HepG2 (cell line): Measurements from ENCODE around the gene MRPL20. TPM values are rescaled to one million over a fixed set of nuclear protein-coding genes. Genes with fewer than 3 reads are reported as not detected.

Experiments used
- AGO2 ChIP-seq: fragments of 200-400 bp; formaldehyde crosslinking; optimal IDR thresholded peaks from 2 replicates; pipeline ENCODE3; 2017; ENCODE audit warnings: mild to moderate bottlenecking, low read depth, low read length, moderate library complexity
- ATF7 ChIP-seq, 2 experiments: fragments of 450-650 bp in 1 of 2; sonication (generic) in 1 of 2; formaldehyde crosslinking in 1 of 2; IDR thresholded peaks; 2 replicates each; pipeline versions ENCODE4 v1.4.0 to v1.6.1; 2016 to 2020; ENCODE audit warnings: antibody characterized with exemption in 1 of 2, mild to moderate bottlenecking in 1 of 2, missing genetic modification reagents in 1 of 2
- BCL3 ChIP-seq: sonication (generic); formaldehyde crosslinking; IDR thresholded peaks from 2 replicates; pipeline ENCODE4 v1.5.1; 2020; ENCODE audit warnings: mild to moderate bottlenecking, missing genetic modification reagents, moderate library complexity
- CHCHD3 ChIP-seq: sonication (generic); formaldehyde crosslinking; IDR thresholded peaks from 2 replicates; pipeline ENCODE4 v1.8.0; 2022; ENCODE audit warnings: mild to moderate bottlenecking, missing genetic modification reagents, moderate library complexity
- EEA1 ChIP-seq: sonication (generic); formaldehyde crosslinking; IDR thresholded peaks from 2 replicates; pipeline ENCODE4 v1.5.1; 2020; ENCODE audit warnings: mild to moderate bottlenecking, missing genetic modification reagents, borderline replicate concordance
- HES4 ChIP-seq: sonication (generic); formaldehyde crosslinking; IDR thresholded peaks from 2 replicates; pipeline ENCODE4 v1.9.0; 2021; ENCODE audit warnings: mild to moderate bottlenecking, missing genetic modification reagents, borderline replicate concordance
- MAZ ChIP-seq, 2 experiments: sonication (generic) in 1 of 2; formaldehyde crosslinking in 1 of 2; IDR thresholded peaks; 2 replicates each; pipeline versions ENCODE4 v1.5.0 to v1.6.1; 2012 to 2020; ENCODE audit warnings: low read depth in 2 of 2, mild to moderate bottlenecking in 2 of 2, borderline replicate concordance in 1 of 2, improper control_type of control experiment in 1 of 2, low read length in 1 of 2, missing genetic modification reagents in 1 of 2, moderate library complexity in 1 of 2
- MEIS1 ChIP-seq: sonication (generic); formaldehyde crosslinking; IDR thresholded peaks from 2 replicates; pipeline ENCODE4 v1.9.0; 2021; ENCODE audit warnings: mild to moderate bottlenecking, missing genetic modification reagents, moderate library complexity, borderline replicate concordance
- MIER2 ChIP-seq: IDR thresholded peaks from 2 replicates; pipeline ENCODE4 v1.6.1; 2016; ENCODE audit warnings: missing biosample characterization, missing genetic modification reagents
- NONO ChIP-seq, 2 experiments: fragments of 450-650 bp in 1 of 2; sonication (generic) in 1 of 2; formaldehyde crosslinking in 1 of 2; IDR thresholded peaks in 1 of 2; conservative IDR thresholded peaks in 1 of 2; 2 replicates each; pipeline versions ENCODE4 v1.6.1 to v1.8.0; 2017 to 2022; ENCODE audit warnings: mild to moderate bottlenecking in 1 of 2, missing genetic modification reagents in 1 of 2, moderate library complexity in 1 of 2
- RBFOX2 ChIP-seq: fragments of 200-400 bp; formaldehyde crosslinking; IDR thresholded peaks from 2 replicates; pipeline ENCODE4 v1.6.1; 2017; ENCODE audit warnings: low read depth, mild to moderate bottlenecking, low read length
- UBTF ChIP-seq: sonication (generic); formaldehyde crosslinking; IDR thresholded peaks from 2 replicates; pipeline ENCODE4 v1.4.0; 2020; ENCODE audit warnings: mild to moderate bottlenecking, missing genetic modification reagents
- YY1 ChIP-seq: IDR thresholded peaks from 2 replicates; pipeline ENCODE4 v1.6.1; 2011; ENCODE audit warnings: low read length, low read depth, moderate library complexity, mild to moderate bottlenecking; ENCODE audit not compliant: insufficient read depth, insufficient replicate concordance
- ZBTB20 ChIP-seq: sonication (generic); formaldehyde crosslinking; IDR thresholded peaks from 2 replicates; pipeline ENCODE4 v1.8.1; 2023; ENCODE audit warnings: missing genetic modification reagents, low read depth, mild to moderate bottlenecking, borderline replicate concordance
- ZBTB8A ChIP-seq: sonication (generic); formaldehyde crosslinking; IDR thresholded peaks from 2 replicates; pipeline ENCODE4 v1.4.0; 2020; ENCODE audit warnings: mild to moderate bottlenecking, low read depth, missing genetic modification reagents, borderline replicate concordance
- ZMYM2 ChIP-seq: sonication (generic); formaldehyde crosslinking; IDR thresholded peaks from 2 replicates; pipeline ENCODE4 v1.8.0; 2022; ENCODE audit warnings: mild to moderate bottlenecking, missing genetic modification reagents
- ZNF180 ChIP-seq: sonication (generic); formaldehyde crosslinking; IDR thresholded peaks from 2 replicates; pipeline ENCODE4 v1.4.0; 2020; ENCODE audit warnings: low read depth, missing genetic modification reagents, borderline replicate concordance
- ZNF281 ChIP-seq: sonication (generic); formaldehyde crosslinking; IDR thresholded peaks from 2 replicates; pipeline ENCODE4 v1.4.0; 2020; ENCODE audit warnings: missing genetic modification reagents, borderline replicate concordance
- ZNF510 ChIP-seq: sonication (generic); formaldehyde crosslinking; IDR thresholded peaks from 2 replicates; pipeline ENCODE4 v1.4.0; 2020; ENCODE audit warnings: low read depth, mild to moderate bottlenecking, missing genetic modification reagents
- ZNF577 ChIP-seq: sonication (generic); formaldehyde crosslinking; IDR thresholded peaks from 2 replicates; pipeline ENCODE4 v1.4.0; 2020; ENCODE audit warnings: mild to moderate bottlenecking, low read depth, missing genetic modification reagents, borderline replicate concordance
- ZNF678 ChIP-seq: sonication (generic); formaldehyde crosslinking; IDR thresholded peaks from 2 replicates; pipeline ENCODE4 v1.4.0; 2020; ENCODE audit warnings: mild to moderate bottlenecking, missing genetic modification reagents
- ZSCAN31 ChIP-seq: sonication (generic); formaldehyde crosslinking; IDR thresholded peaks from 2 replicates; pipeline ENCODE4 v1.5.0; 2020; ENCODE audit warnings: low read depth, mild to moderate bottlenecking, missing genetic modification reagents
- polyA plus RNA-seq, 8 experiments: library from polyadenylated mRNA; depleted of rRNA in 3 of 8; stranded (reverse) in 7 of 8; unstranded in 1 of 8; fragments of >200 nt; fragmentation: Illumina TruSeq in 4 of 8; extraction: Trizol in 4 of 8; gene quantifications; 2 replicates each; pipeline versions ENCODE4 v1.2.1 to v1.2.3, GENCODE V29; 2011 to 2016; ENCODE audit warnings: low read depth in 4 of 8, missing spikeins in 1 of 8, mixed read lengths in 1 of 8; ENCODE audit not compliant: insufficient read depth in 1 of 8
- total RNA-seq, 5 experiments: library from RNA; depleted of rRNA; stranded (reverse); fragments of >200 nt; fragmentation: Illumina TruSeq; extraction: Trizol; gene quantifications; 2 replicates each; pipeline ENCODE4 v1.2.3, GENCODE V29; 2016; ENCODE audit warnings: low read depth in 1 of 5

MRPL20 gene
- total and polyA plus RNA-seq, 2 of the 13 experiments (the other 11 are each of a cell fraction or from before 2014, with no cell fraction given) = 59.2 to 127 TPM

- TF ChIP-seq UBTF (CRISPR knock-in tag) (no peak), ZMYM2 (CRISPR knock-in tag) (no peak), RBFOX2 (peak; percentile 69), ZNF281 (CRISPR knock-in tag) (no peak), BCL3 (CRISPR knock-in tag) (no peak), AGO2 (peak; percentile 90), ZBTB20 (CRISPR knock-in tag) (no peak), ZNF510 (CRISPR knock-in tag) (no peak), ZBTB8A (CRISPR knock-in tag) (0 out of 2 replicates have a peak, but pooled peaks have one; percentile 32), ATF7 (IDR thresholded peaks at IDR 0.05) (no peak), ATF7 (CRISPR knock-in tag; IDR thresholded peaks at IDR 0.05) (0 out of 2 replicates have a peak, but pooled peaks have one; percentile 9), MAZ (IDR thresholded peaks at IDR 0.05; ENCODE audit: borderline replicate concordance, low read depth, low read length) (no peak), MAZ (CRISPR knock-in tag; IDR thresholded peaks at IDR 0.05; ENCODE audit: low read depth) (no peak), MEIS1 (CRISPR knock-in tag) (0 out of 2 replicates have a peak, but pooled peaks have one; percentile 7), MIER2 (CRISPR knock-in tag) (no peak), YY1 (no peak), ZSCAN31 (CRISPR knock-in tag) (0 out of 2 replicates have a peak, but pooled peaks have one; percentile 8), CHCHD3 (CRISPR knock-in tag) (no peak), ZNF180 (CRISPR knock-in tag) (0 out of 2 replicates have a peak, but pooled peaks have one; percentile 19), HES4 (0 out of 2 replicates have a peak, but pooled peaks have one; percentile 49), ZNF678 (CRISPR knock-in tag) (0 out of 2 replicates have a peak, but pooled peaks have one; percentile 10), ZNF577 (CRISPR knock-in tag) (no peak), EEA1 (0 out of 2 replicates have a peak, but pooled peaks have one; percentile 22), NONO (IDR thresholded peaks at IDR 0.05) (no peak), NONO (CRISPR knock-in tag; conservative IDR thresholded peaks at IDR 0.05) (no peak)
These were observed 26.7 kb upstream of the MRPL20 start (continued) for GRCh38 chr1:1433804-1434130.
